GM12878 (cell line): Measurements from ENCODE around the gene NOP10. TPM values are rescaled to one million over a fixed set of nuclear protein-coding genes. Genes with fewer than 3 reads are reported as not detected.
A peak's percentile ranks its signal among the peaks of the same experiment; 100 is the strongest.

Experiments used
- ASH2L ChIP-seq: fragments of 300-600, 200-600 bp; sonication (generic); IDR thresholded peaks from 2 replicates; pipeline ENCODE4 v1.6.1; 2017; ENCODE audit warnings: low read depth, mild to moderate bottlenecking, borderline replicate concordance
- BACH1 ChIP-seq: fragments of 450-650 bp; IDR thresholded peaks from 2 replicates; pipeline ENCODE4 v1.6.1; 2017; ENCODE audit warnings: mild to moderate bottlenecking, borderline replicate concordance
- DPF2 ChIP-seq: fragments of 450-650 bp; IDR thresholded peaks from 2 replicates; pipeline ENCODE4 v1.6.1; 2017; ENCODE audit warnings: mild to moderate bottlenecking
- IKZF1 ChIP-seq: fragments of 450-650 bp; conservative IDR thresholded peaks from 2 replicates; pipeline ENCODE4 v1.6.1; 2017; ENCODE audit warnings: antibody characterized with exemption, mild to moderate bottlenecking
- MEF2A ChIP-seq: IDR thresholded peaks from 2 replicates; pipeline ENCODE4 v1.6.1; 2011; ENCODE audit warnings: low read depth, mild to moderate bottlenecking, low read length, moderate library complexity; ENCODE audit not compliant: insufficient read depth
- MXI1 ChIP-seq: fragments of 150-350 bp; IDR thresholded peaks from 2 replicates; pipeline ENCODE4 v1.6.1; 2011; ENCODE audit warnings: low read depth, mild to moderate bottlenecking, inconsistent platforms, low read length, improper control_type of control experiment
- NR2C1 ChIP-seq: fragments of 450-650 bp; IDR thresholded peaks from 2 replicates; pipeline ENCODE4 v1.6.1; 2017; ENCODE audit warnings: antibody characterized with exemption, mild to moderate bottlenecking, moderate library complexity
- NR2F1 ChIP-seq: fragments of 450-650 bp; conservative IDR thresholded peaks from 2 replicates; pipeline ENCODE4 v1.6.1; 2017; ENCODE audit warnings: mild to moderate bottlenecking
- PML ChIP-seq: IDR thresholded peaks from 2 replicates; pipeline ENCODE4 v1.6.1; 2012; ENCODE audit warnings: low read length, inconsistent platforms
- SMAD5 ChIP-seq: IDR thresholded peaks from 2 replicates; pipeline ENCODE4 v1.6.1; 2016; ENCODE audit warnings: antibody characterized with exemption, low read depth
- ZSCAN29 ChIP-seq: fragments of 450-650 bp; IDR thresholded peaks from 2 replicates; pipeline ENCODE4 v1.6.1; 2017; ENCODE audit warnings: mild to moderate bottlenecking, moderate library complexity
- polyA plus RNA-seq, 11 experiments: library from polyadenylated mRNA; depleted of rRNA in 4 of 11; unstranded in 6 of 11; stranded (reverse) in 5 of 11; fragments of >200 nt; fragmentation: Nextera tagmentation in 4 of 11; fragmentation: Illumina TruSeq in 1 of 11; extraction: Ambion mirVana in 4 of 11; extraction: Trizol in 1 of 11; gene quantifications; 1 replicate in 1 of 11; 2 replicates in 10 of 11; pipeline versions ENCODE4 v1.2.1 to v1.2.3, GENCODE V29; 2011 to 2016; ENCODE audit warnings: inconsistent platforms in 2 of 11, missing spikeins in 2 of 11, low read depth in 1 of 11
- total RNA-seq, 4 experiments: library from RNA; depleted of rRNA in 3 of 4; stranded (reverse); fragments of >200 nt in 3 of 4; fragmentation: Illumina TruSeq in 1 of 4; extraction: Trizol in 1 of 4; gene quantifications; 2 replicates each; pipeline versions ENCODE4 v1.2.1 to v1.2.3, GENCODE V29; 2013 to 2021
- TF ChIP-seq, protein P1 (sequence below): fragments of 450-650 bp; IDR thresholded peaks from 2 replicates; pipeline ENCODE4 v1.6.1; 2016; ENCODE audit warnings: mild to moderate bottlenecking, moderate library complexity, borderline replicate concordance
- TF ChIP-seq, protein P2 (sequence below): fragments of 450-650 bp; IDR thresholded peaks from 2 replicates; pipeline ENCODE4 v1.6.1; 2016; ENCODE audit warnings: mild to moderate bottlenecking
- TF ChIP-seq, protein P3 (sequence below): IDR thresholded peaks from 2 replicates; pipeline ENCODE4 v1.6.1; 2011; ENCODE audit warnings: low read depth, low read length, improper control_type of control experiment, borderline replicate concordance
- TF ChIP-seq, protein P4 (sequence below): fragments of 450-650 bp; IDR thresholded peaks from 2 replicates; pipeline ENCODE4 v1.6.1; 2018; ENCODE audit warnings: mild to moderate bottlenecking, low read depth, moderate library complexity; ENCODE audit not compliant: partially characterized antibody

Gene NOP10
- total and polyA plus RNA-seq, 10 of the 15 experiments (the other 5 are each of a cell fraction or from before 2014, with no cell fraction given), result 225 to 1,778 (median 537) TPM

DNA sequence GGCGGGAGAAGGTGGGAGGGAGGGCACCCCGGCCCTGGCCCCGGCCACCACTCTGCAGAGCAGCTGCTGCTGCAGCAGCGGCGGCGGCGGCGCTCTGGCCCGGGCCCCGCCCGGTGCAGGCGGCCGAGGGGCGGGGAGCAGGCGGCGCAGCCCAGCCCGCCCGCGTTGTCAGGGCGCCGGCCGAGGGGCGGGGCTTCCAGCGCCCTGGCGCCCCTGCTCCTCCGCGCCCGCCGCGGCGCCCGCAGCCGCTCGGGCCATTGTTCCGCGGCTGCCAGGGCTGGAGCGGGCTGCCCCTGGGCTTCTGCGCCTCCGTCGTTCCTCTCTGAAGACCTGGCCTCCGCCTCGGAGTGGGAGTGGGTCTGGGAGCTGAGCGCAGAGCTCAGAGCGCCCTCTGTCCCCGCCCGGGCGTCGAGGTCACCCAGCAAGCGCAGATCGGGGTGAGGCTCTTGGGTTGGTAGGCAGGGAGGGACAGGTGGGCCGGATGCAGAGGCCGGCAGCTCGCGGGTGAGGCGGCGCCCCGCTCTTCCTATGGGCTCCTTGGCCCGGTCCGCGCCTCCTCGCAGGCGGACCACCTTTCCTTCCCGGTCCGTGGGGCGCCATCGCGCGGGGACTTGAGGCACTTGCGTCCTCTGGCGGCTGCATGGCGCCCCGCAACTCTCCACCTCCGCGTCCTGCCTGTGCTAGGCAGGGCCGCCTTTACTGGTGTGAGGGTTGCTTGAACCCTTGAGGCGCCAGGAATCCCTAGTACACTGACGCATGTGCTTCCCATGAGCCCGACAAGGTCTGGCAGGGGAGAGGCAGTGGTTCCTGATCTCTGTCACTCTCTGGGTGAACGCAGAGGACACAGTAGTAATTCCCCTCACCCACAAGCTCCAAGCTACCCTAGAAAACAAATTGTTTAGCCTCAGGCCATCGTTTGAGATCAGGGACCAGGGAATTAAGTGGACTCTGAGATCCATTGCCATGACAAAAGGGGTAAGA lies 24.5 kb upstream of the NOP10 start, which contains the start of gene LPCAT4 (continued):
- TF ChIP-seq, protein P1, sequence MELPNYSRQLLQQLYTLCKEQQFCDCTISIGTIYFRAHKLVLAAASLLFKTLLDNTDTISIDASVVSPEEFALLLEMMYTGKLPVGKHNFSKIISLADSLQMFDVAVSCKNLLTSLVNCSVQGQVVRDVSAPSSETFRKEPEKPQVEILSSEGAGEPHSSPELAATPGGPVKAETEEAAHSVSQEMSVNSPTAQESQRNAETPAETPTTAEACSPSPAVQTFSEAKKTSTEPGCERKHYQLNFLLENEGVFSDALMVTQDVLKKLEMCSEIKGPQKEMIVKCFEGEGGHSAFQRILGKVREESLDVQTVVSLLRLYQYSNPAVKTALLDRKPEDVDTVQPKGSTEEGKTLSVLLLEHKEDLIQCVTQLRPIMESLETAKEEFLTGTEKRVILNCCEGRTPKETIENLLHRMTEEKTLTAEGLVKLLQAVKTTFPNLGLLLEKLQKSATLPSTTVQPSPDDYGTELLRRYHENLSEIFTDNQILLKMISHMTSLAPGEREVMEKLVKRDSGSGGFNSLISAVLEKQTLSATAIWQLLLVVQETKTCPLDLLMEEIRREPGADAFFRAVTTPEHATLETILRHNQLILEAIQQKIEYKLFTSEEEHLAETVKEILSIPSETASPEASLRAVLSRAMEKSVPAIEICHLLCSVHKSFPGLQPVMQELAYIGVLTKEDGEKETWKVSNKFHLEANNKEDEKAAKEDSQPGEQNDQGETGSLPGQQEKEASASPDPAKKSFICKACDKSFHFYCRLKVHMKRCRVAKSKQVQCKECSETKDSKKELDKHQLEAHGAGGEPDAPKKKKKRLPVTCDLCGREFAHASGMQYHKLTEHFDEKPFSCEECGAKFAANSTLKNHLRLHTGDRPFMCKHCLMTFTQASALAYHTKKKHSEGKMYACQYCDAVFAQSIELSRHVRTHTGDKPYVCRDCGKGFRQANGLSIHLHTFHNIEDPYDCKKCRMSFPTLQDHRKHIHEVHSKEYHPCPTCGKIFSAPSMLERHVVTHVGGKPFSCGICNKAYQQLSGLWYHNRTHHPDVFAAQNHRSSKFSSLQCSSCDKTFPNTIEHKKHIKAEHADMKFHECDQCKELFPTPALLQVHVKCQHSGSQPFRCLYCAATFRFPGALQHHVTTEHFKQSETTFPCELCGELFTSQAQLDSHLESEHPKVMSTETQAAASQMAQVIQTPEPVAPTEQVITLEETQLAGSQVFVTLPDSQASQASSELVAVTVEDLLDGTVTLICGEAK, result 0 out of 2 replicates have a peak, but pooled peaks have one; percentile 22
- TF ChIP-seq PML (peak; percentile 73; the same call in 1 of the 2 replicates), NR2F1 (peak; percentile 67), MEF2A (0 out of 2 replicates have a peak, but pooled peaks have one; percentile 12), DPF2 (peak; percentile 80), ASH2L (0 out of 2 replicates have a peak, but pooled peaks have one; percentile 23), IKZF1 (peak; percentile 95), SMAD5 (peak; percentile 49; the same call in 1 of the 2 replicates), BACH1 (peak; percentile 73), NR2C1 (0 out of 2 replicates have a peak, but pooled peaks have one; percentile 4), MXI1 (peak; percentile 55; the same call in 1 of the 2 replicates), ZSCAN29 (no peak)
- TF ChIP-seq, protein P2, sequence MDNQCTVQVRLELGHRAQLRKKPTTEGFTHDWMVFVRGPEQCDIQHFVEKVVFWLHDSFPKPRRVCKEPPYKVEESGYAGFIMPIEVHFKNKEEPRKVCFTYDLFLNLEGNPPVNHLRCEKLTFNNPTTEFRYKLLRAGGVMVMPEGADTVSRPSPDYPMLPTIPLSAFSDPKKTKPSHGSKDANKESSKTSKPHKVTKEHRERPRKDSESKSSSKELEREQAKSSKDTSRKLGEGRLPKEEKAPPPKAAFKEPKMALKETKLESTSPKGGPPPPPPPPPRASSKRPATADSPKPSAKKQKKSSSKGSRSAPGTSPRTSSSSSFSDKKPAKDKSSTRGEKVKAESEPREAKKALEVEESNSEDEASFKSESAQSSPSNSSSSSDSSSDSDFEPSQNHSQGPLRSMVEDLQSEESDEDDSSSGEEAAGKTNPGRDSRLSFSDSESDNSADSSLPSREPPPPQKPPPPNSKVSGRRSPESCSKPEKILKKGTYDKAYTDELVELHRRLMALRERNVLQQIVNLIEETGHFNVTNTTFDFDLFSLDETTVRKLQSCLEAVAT, result peak; percentile 29; the same call in 1 of the 2 replicates
- TF ChIP-seq, protein P3, sequence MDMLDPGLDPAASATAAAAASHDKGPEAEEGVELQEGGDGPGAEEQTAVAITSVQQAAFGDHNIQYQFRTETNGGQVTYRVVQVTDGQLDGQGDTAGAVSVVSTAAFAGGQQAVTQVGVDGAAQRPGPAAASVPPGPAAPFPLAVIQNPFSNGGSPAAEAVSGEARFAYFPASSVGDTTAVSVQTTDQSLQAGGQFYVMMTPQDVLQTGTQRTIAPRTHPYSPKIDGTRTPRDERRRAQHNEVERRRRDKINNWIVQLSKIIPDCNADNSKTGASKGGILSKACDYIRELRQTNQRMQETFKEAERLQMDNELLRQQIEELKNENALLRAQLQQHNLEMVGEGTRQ, result no peak
- TF ChIP-seq, protein P4, sequence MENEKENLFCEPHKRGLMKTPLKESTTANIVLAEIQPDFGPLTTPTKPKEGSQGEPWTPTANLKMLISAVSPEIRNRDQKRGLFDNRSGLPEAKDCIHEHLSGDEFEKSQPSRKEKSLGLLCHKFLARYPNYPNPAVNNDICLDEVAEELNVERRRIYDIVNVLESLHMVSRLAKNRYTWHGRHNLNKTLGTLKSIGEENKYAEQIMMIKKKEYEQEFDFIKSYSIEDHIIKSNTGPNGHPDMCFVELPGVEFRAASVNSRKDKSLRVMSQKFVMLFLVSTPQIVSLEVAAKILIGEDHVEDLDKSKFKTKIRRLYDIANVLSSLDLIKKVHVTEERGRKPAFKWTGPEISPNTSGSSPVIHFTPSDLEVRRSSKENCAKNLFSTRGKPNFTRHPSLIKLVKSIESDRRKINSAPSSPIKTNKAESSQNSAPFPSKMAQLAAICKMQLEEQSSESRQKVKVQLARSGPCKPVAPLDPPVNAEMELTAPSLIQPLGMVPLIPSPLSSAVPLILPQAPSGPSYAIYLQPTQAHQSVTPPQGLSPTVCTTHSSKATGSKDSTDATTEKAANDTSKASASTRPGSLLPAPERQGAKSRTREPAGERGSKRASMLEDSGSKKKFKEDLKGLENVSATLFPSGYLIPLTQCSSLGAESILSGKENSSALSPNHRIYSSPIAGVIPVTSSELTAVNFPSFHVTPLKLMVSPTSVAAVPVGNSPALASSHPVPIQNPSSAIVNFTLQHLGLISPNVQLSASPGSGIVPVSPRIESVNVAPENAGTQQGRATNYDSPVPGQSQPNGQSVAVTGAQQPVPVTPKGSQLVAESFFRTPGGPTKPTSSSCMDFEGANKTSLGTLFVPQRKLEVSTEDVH, result no peak
